Astrocyte (in vitro differentiated cells and primary cell): ENCODE results near the gene SMTNL2. TPM values are rescaled to one million over a fixed set of nuclear protein-coding genes. Genes with fewer than 3 reads are reported as not detected.

Experiments used
- DNase-seq: peaks from one replicate; pipeline ENCODE4 v3.0.0-alpha.2; 2010; ENCODE audit warnings: low read depth
- FAIRE-seq: peaks from 2 replicates; lab custom pipeline; 2011; peaks lifted over from hg19 to GRCh38; lab: Jason Lieb, UNC
- H2AFZ ChIP-seq: 2 replicates; pipeline ENCODE4 v1.6.0; 2012; ENCODE audit warnings: low read depth, low read length, inconsistent platforms
- H3K27ac ChIP-seq: 2 replicates; pipeline ENCODE4 v1.5.1; 2011; ENCODE audit warnings: low read depth, low read length, inconsistent platforms
- H3K27me3 ChIP-seq: 2 replicates; pipeline ENCODE4 v1.6.0; 2011; ENCODE audit warnings: low read length, inconsistent platforms; ENCODE audit not compliant: insufficient read depth
- H3K36me3 ChIP-seq: 2 replicates; pipeline ENCODE4 v1.5.1; 2011; ENCODE audit warnings: low read length, inconsistent platforms; ENCODE audit not compliant: insufficient read depth
- H3K4me1 ChIP-seq: 2 replicates; pipeline ENCODE4 v1.5.1; 2011; ENCODE audit warnings: low read length, inconsistent platforms; ENCODE audit not compliant: insufficient read depth
- H3K4me2 ChIP-seq: 2 replicates; pipeline ENCODE4 v1.6.0; 2012; ENCODE audit warnings: low read length, inconsistent platforms
- H3K4me3 ChIP-seq: 2 replicates; pipeline ENCODE4 v1.5.1; 2011; ENCODE audit warnings: low read depth, mild to moderate bottlenecking, low read length, inconsistent platforms; ENCODE audit not compliant: insufficient read depth
- H3K79me2 ChIP-seq: 2 replicates; pipeline ENCODE4 v1.6.0; 2012; ENCODE audit warnings: mild to moderate bottlenecking, low read length, inconsistent platforms; ENCODE audit not compliant: insufficient read depth
- H3K9ac ChIP-seq: 2 replicates; pipeline ENCODE4 v1.6.0; 2012; ENCODE audit warnings: mild to moderate bottlenecking, low read length, inconsistent platforms
- H3K9me3 ChIP-seq: 2 replicates; pipeline ENCODE4 v1.5.1; 2012; ENCODE audit warnings: low read depth, mild to moderate bottlenecking, low read length, inconsistent platforms; ENCODE audit not compliant: insufficient read depth
- H4K20me1 ChIP-seq: 2 replicates; pipeline ENCODE4 v1.6.0; 2012; ENCODE audit warnings: low read length, inconsistent platforms; ENCODE audit not compliant: insufficient read depth
- H3K27ac Mint-ChIP-seq: one replicate; pipeline ENCODE4 v1.8.0; 2021; ENCODE audit warnings: mild to moderate bottlenecking, mixed read lengths; ENCODE audit not compliant: unreplicated experiment
- H3K27me3 Mint-ChIP-seq: one replicate; pipeline ENCODE4 v1.8.0; 2021; ENCODE audit warnings: low read depth, mixed read lengths; ENCODE audit not compliant: unreplicated experiment
- H3K36me3 Mint-ChIP-seq: one replicate; pipeline ENCODE4 v1.8.0; 2021; ENCODE audit warnings: low read depth, mixed read lengths; ENCODE audit not compliant: unreplicated experiment
- H3K4me1 Mint-ChIP-seq: one replicate; pipeline ENCODE4 v1.8.0; 2021; ENCODE audit warnings: low read depth, mixed read lengths; ENCODE audit not compliant: unreplicated experiment
- H3K4me3 Mint-ChIP-seq: one replicate; pipeline ENCODE4 v1.8.0; 2021; ENCODE audit warnings: mild to moderate bottlenecking, moderate library complexity, mixed read lengths; ENCODE audit not compliant: unreplicated experiment
- H3K9me3 Mint-ChIP-seq: one replicate; pipeline ENCODE4 v1.8.0; 2021; ENCODE audit warnings: mild to moderate bottlenecking, mixed read lengths; ENCODE audit not compliant: unreplicated experiment
- EZH2 ChIP-seq: IDR thresholded peaks from 2 replicates; pipeline ENCODE4 v1.6.1; 2012; ENCODE audit warnings: mild to moderate bottlenecking, low read length, inconsistent platforms; ENCODE audit not compliant: insufficient read depth
- total RNA-seq: library from RNA; stranded (reverse); gene quantifications from 2 replicates; pipeline ENCODE4 v1.2.1, GENCODE V29; 2021
- TF ChIP-seq, protein P1 (sequence below): IDR thresholded peaks from 2 replicates; pipeline ENCODE4 v1.5.1; 2011; ENCODE audit warnings: low read depth, mild to moderate bottlenecking, inconsistent platforms, low read length, moderate library complexity; ENCODE audit not compliant: insufficient read depth

Gene SMTNL2
- total RNA-seq, 1 donor from 2014 or later, result 0.18 TPM

- H4K20me1 ChIP-seq, result no peaks in the 10 kb centered on the region
- TF ChIP-seq, protein P1, sequence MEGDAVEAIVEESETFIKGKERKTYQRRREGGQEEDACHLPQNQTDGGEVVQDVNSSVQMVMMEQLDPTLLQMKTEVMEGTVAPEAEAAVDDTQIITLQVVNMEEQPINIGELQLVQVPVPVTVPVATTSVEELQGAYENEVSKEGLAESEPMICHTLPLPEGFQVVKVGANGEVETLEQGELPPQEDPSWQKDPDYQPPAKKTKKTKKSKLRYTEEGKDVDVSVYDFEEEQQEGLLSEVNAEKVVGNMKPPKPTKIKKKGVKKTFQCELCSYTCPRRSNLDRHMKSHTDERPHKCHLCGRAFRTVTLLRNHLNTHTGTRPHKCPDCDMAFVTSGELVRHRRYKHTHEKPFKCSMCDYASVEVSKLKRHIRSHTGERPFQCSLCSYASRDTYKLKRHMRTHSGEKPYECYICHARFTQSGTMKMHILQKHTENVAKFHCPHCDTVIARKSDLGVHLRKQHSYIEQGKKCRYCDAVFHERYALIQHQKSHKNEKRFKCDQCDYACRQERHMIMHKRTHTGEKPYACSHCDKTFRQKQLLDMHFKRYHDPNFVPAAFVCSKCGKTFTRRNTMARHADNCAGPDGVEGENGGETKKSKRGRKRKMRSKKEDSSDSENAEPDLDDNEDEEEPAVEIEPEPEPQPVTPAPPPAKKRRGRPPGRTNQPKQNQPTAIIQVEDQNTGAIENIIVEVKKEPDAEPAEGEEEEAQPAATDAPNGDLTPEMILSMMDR, result no peak
- TF ChIP-seq EZH2, result no peak
- H3K27ac Mint-ChIP-seq, result no peak overlapping the region
- H3K9ac ChIP-seq, result no peak overlapping the region
- H3K9me3 ChIP-seq, result no peaks in the 10 kb centered on the region
- H3K4me2 ChIP-seq, result no peak overlapping the region
- H3K4me3 Mint-ChIP-seq, result no peak overlapping the region
- H3K4me1 ChIP-seq, result peaks cover 5% of the 10 kb centered on the region
- peaks cover 11% of the 10 kb centered on the region for H3K27me3 ChIP-seq
- H3K9me3 Mint-ChIP-seq, result no peaks in the 10 kb centered on the region
- H3K79me2 ChIP-seq, result no peaks in the 10 kb centered on the region
- H3K36me3 Mint-ChIP-seq, result no peaks in the 10 kb centered on the region
- no peaks in the 10 kb centered on the region for H3K36me3 ChIP-seq
- no peak overlapping the region for H3K27ac ChIP-seq
- H3K4me1 Mint-ChIP-seq, result peaks cover 13% of the 10 kb centered on the region
- peaks cover 26% of the 10 kb centered on the region for H3K27me3 Mint-ChIP-seq
- FAIRE-seq (no peak), DNase-seq (no peak)
- H3K4me3 ChIP-seq, result no peak overlapping the region
- no peak overlapping the region for H2AFZ ChIP-seq
These were observed 12.5 kb downstream of the SMTNL2 start for GRCh38 chr17:4596636-4597380.

DNA sequence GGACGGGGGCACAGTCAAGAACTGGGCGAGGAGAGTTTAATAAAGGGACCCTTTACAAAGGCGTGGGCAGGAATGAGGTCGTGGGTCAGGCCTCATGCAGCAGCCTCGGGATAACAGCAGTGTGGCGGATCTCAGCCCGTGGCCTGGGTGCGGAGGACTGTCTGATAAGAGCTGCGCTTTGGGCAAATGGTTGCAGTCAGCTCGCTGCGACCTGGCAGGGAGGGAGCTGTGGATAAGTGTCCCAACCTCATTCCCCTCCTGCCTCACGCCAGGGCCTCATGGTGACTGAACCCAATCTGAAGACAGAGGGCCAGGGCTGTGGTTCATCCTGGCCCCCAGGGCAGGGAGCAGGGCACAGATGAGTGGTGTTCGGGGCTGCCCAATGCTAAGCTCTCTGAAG, 13.6 kb downstream of the SMTNL2 start:
- no peak for DNase-seq
- no peaks in the 10 kb centered on the region for H3K36me3 ChIP-seq
- H3K36me3 Mint-ChIP-seq, result no peaks in the 10 kb centered on the region
- no peak overlapping the region for H2AFZ ChIP-seq
- H3K4me3 Mint-ChIP-seq, result no peak overlapping the region
- H3K9ac ChIP-seq, result no peak overlapping the region
- no peaks in the 10 kb centered on the region for H3K9me3 Mint-ChIP-seq
- H3K27ac ChIP-seq, result no peak overlapping the region
- peaks cover 11% of the 10 kb centered on the region for H3K27me3 ChIP-seq
- H3K9me3 ChIP-seq, result no peaks in the 10 kb centered on the region
- no peaks in the 10 kb centered on the region for H4K20me1 ChIP-seq
- H3K79me2 ChIP-seq, result no peaks in the 10 kb centered on the region
- H3K4me1 Mint-ChIP-seq, result peaks cover 13% of the 10 kb centered on the region
- peaks cover 24% of the 10 kb centered on the region for H3K27me3 Mint-ChIP-seq
- no peak overlapping the region for H3K4me3 ChIP-seq
- H3K27ac Mint-ChIP-seq, result peak overlapping the region; percentile 67
- no peak for FAIRE-seq
- H3K4me2 ChIP-seq, result no peak overlapping the region
- H3K4me1 ChIP-seq, result peaks cover 5% of the 10 kb centered on the region
- TF ChIP-seq EZH2, result no peak
- TF ChIP-seq, protein P1, result no peak

GRCh38 chr17:4598776-4599504, 14.6 kb downstream of the SMTNL2 start:
- no peak overlapping the region for H3K4me3 Mint-ChIP-seq
- no peaks in the 10 kb centered on the region for H3K36me3 Mint-ChIP-seq
- Histone ChIP-seq H3K27ac (no peak overlapping the region), H3K27me3 (peaks cover 15% of the 10 kb centered on the region), H4K20me1 (no peaks in the 10 kb centered on the region), H3K36me3 (no peaks in the 10 kb centered on the region), H3K4me1 (peaks cover 5% of the 10 kb centered on the region), H2AFZ (no peak overlapping the region), H3K9ac (no peak overlapping the region), H3K4me3 (no peak overlapping the region), H3K79me2 (no peaks in the 10 kb centered on the region), H3K9me3 (no peaks in the 10 kb centered on the region), H3K4me2 (no peak overlapping the region)
- FAIRE-seq (no peak), DNase-seq (no peak)
- H3K4me1 Mint-ChIP-seq, result peaks cover 14% of the 10 kb centered on the region
- no peak for TF ChIP-seq EZH2
- TF ChIP-seq, protein P1, result no peak
- H3K9me3 Mint-ChIP-seq, result no peaks in the 10 kb centered on the region
- no peak overlapping the region for H3K27ac Mint-ChIP-seq
- H3K27me3 Mint-ChIP-seq, result peaks cover 19% of the 10 kb centered on the region
